Thymus (tissue), 11 donors: ENCODE results near the gene GCM1. TPM values are rescaled to one million over a fixed set of nuclear protein-coding genes. Genes with fewer than 3 reads are reported as not detected.
"Not testable (repeated sequence)": the region's sequence is repeated elsewhere in the genome, so short reads cannot be mapped to it uniquely, and the experiment has no call there.

Experiments used
- DNase-seq, 9 donors: peaks; one replicate each; pipeline ENCODE4 v3.0.0-alpha.2; 2013; ENCODE audit warnings: low spot score in 9 of 9, low read depth in 6 of 9, missing footprints in 1 of 9
- H3K27ac ChIP-seq, 2 donors: one replicate each; pipeline ENCODE4 v1.5.1; 2013; ENCODE audit warnings: control low read depth in 1 of 2, low read depth in 1 of 2, low read length in 1 of 2, mild to moderate bottlenecking in 1 of 2, moderate library complexity in 1 of 2
- H3K27me3 ChIP-seq, 2 donors: one replicate each; pipeline ENCODE4 v1.5.1; 2013; ENCODE audit warnings: low read length in 1 of 2; ENCODE audit not compliant: control insufficient read depth in 2 of 2, insufficient read depth in 1 of 2
- H3K36me3 ChIP-seq, 2 donors: one replicate each; pipeline ENCODE4 v1.5.1; 2013; ENCODE audit warnings: low read length in 1 of 2, mild to moderate bottlenecking in 1 of 2, moderate library complexity in 1 of 2; ENCODE audit not compliant: control insufficient read depth in 2 of 2, insufficient read depth in 2 of 2
- H3K4me1 ChIP-seq, 2 donors: one replicate each; pipeline ENCODE4 v1.5.1; 2013; ENCODE audit warnings: low read length in 2 of 2; ENCODE audit not compliant: control insufficient read depth in 2 of 2, insufficient read depth in 2 of 2
- H3K4me3 ChIP-seq, 2 donors: one replicate each; pipeline ENCODE4 v1.5.1; 2013; ENCODE audit warnings: low read length in 2 of 2, control low read depth in 1 of 2, mild to moderate bottlenecking in 1 of 2
- H3K9me3 ChIP-seq, 2 donors: one replicate each; pipeline ENCODE4 v1.5.1; 2013; ENCODE audit warnings: low read length in 1 of 2, mild to moderate bottlenecking in 1 of 2; ENCODE audit not compliant: control insufficient read depth in 2 of 2, insufficient read depth in 1 of 2
- WGBS: extraction: QIAGEN DNeasy Blood & Tissue Kit; methylation state at CpG from one replicate; pipeline ENCODE4 v1.1.7; 2013; 5-methylcytosine and 5-hydroxymethylcytosine counted together
- polyA plus RNA-seq: library from polyadenylated mRNA; stranded (reverse); fragments of 200-250 nt; gene quantifications from one replicate; pipeline ENCODE4 v1.2.3, GENCODE V29; 2013
- total RNA-seq: library from RNA; stranded (reverse); fragments of 120-200 nt; gene quantifications from one replicate; pipeline ENCODE4 v1.2.4, GENCODE V29; 2013
- donor health status: healthy.

GCM1 gene
- total and polyA plus RNA-seq, 2 donors: under 0.01 to 0.23 TPM

DNA sequence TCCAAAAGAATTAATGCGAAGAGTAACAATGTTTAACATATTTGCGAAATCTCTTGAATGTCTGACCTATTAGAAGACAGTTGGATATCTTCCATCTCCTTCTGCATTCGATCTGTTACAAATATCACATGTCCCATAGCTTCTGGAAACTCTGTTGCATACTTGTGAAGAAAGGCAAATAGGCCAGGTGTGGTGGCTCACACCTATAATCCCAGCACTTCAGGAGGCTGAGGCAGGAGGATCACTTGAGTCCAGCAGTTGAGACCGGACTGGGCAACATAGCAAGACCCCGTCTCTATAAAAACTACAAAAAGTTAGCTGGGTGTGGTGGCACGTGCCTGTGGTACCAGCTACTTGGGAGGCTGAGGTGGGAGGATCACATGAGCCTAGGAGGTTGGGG is 9.4 kb upstream of the GCM1 start:
- H3K27me3 ChIP-seq, H3K4me1 ChIP-seq, H3K9me3 ChIP-seq, H3K36me3 ChIP-seq, H3K4me3 ChIP-seq, DNase-seq, H3K27ac ChIP-seq: not testable (repeated sequence)
- 98% methylated on average over 6 of the region's 6 CpGs for WGBS

DNA sequence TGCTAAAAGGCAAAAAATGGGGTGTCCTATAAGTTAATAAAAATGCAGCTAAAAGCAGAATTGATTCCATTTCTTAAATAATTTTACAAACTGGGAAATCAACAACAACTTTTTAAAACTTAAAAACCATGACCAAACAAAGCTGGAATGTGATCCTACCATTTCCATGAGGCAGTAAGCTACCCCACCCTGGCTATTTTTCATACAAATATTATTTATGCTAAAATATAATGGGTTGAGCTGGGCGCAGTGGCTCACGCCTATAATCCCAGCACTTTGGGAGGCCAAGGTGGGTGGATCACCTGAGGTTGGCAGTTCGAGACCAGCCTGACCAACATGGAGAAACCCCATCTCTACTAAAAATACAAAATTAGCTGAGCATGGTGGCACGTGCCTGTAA is 6.6 kb upstream of the GCM1 start:
- H3K27me3 ChIP-seq, H3K4me3 ChIP-seq, H3K4me1 ChIP-seq, H3K36me3 ChIP-seq, H3K9me3 ChIP-seq, DNase-seq, H3K27ac ChIP-seq: not testable (repeated sequence)
- 99% methylated on average over 4 of the region's 4 CpGs for WGBS

DNA sequence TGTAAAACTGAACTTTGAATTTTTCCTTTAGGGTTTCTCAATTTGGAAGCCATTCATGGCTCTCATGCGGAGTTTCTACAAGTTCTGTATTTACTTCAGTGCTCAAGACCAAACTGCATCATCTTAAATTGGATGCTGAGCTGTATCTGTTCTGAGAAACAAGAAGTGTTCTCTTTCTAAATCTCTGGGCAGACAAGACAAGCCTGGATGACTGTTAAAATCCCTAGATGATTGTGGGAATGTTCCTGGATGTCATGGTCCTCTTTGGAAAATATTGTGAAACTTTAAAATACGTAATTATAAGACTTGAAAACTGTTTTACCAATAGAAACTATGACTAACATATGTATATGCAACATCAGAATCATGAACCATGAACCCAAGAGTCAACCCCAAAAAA is 6.2 kb upstream of the GCM1 start:
- H3K27ac ChIP-seq: no peak overlapping the region
- 97% methylated on average over 2 of the region's 2 CpGs for WGBS
- no peaks in the 10 kb centered on the region for H3K36me3 ChIP-seq
- no peaks in the 10 kb centered on the region for H3K27me3 ChIP-seq
- peaks cover 0 to 3% of the 10 kb centered on the region in 2 donors for H3K9me3 ChIP-seq
- DNase-seq: no peak
- no peak overlapping the region for H3K4me3 ChIP-seq
- no peaks in the 10 kb centered on the region for H3K4me1 ChIP-seq

GRCh38 chr6:53154071-53154470 is 5.4 kb upstream of the GCM1 start:
- H3K36me3 ChIP-seq: no peaks in the 10 kb centered on the region
- H3K27ac ChIP-seq: no peak overlapping the region
- no peaks in the 10 kb centered on the region for H3K27me3 ChIP-seq
- no peak overlapping the region for H3K4me3 ChIP-seq
- WGBS: 91% methylated on average over 4 of the region's 4 CpGs
- H3K4me1 ChIP-seq: no peaks in the 10 kb centered on the region
- no peak for DNase-seq
- peaks cover 0 to 3% of the 10 kb centered on the region in 2 donors for H3K9me3 ChIP-seq

GRCh38 chr6:53152576-53152975 is 3.9 kb upstream of the GCM1 start:
- Histone ChIP-seq H3K4me1 (no peaks in the 10 kb centered on the region), H3K4me3 (no peak overlapping the region), H3K9me3 (peaks cover 0 to 3% of the 10 kb centered on the region in 2 donors), H3K27ac (no peak overlapping the region), H3K27me3 (no peaks in the 10 kb centered on the region), H3K36me3 (no peaks in the 10 kb centered on the region)
- WGBS: 100% methylated on average over 2 of the region's 2 CpGs
- DNase-seq: no peak

DNA sequence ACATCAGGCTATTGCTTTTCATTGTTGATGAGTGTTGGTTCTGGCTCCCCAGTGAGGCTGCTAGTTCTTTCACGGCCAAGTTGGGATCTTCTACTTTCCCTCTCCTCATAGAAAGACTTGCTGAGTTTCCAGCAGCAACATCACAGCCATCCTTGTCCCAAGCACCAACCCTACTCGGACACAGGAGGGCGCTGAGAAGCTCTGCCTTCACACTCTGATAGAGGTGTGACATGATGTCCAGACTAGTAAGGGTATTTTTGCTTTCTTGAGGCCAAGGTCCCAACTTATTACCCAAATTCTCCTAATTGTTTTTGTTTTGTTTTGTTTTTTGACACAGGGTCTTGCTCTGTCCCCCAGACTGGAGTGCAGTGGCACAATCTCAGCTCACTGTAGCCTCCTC is 3.0 kb upstream of the GCM1 start:
- DNase-seq: no peak
- peaks cover 0 to 3% of the 10 kb centered on the region in 2 donors for H3K9me3 ChIP-seq
- no peak overlapping the region for H3K4me3 ChIP-seq
- no peak overlapping the region for H3K27ac ChIP-seq
- H3K36me3 ChIP-seq: no peaks in the 10 kb centered on the region
- WGBS: 60% methylated on average over 3 of the region's 3 CpGs
- H3K4me1 ChIP-seq: no peaks in the 10 kb centered on the region
- H3K27me3 ChIP-seq: no peaks in the 10 kb centered on the region

DNA sequence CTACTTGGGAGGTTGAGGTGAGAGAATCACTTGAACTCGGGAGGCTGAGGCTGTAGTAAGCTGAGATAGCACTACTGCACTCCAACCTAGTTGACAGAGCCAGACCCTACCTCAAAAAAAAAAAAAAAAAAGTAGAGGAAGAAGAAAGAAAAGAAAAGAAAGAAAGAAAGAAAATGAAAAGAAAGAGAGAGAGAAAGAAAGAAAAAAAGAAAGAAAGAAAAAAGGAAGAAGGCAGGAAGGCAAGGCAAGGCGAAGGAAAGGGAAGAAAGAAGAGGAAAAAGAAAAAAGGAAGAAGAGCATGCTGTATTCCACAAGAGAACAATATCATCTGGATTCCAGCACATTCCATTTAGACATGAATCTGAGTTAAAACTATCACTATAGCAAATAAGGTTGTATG is 3.8 kb downstream of the GCM1 start:
- no peaks in the 10 kb centered on the region for H3K36me3 ChIP-seq
- H3K9me3 ChIP-seq: no peaks in the 10 kb centered on the region
- DNase-seq: no peak
- no peaks in the 10 kb centered on the region for H3K4me1 ChIP-seq
- H3K27me3 ChIP-seq: no peaks in the 10 kb centered on the region
- 96% methylated on average over 2 of the region's 2 CpGs for WGBS
- no peak overlapping the region for H3K4me3 ChIP-seq
- H3K27ac ChIP-seq: no peak overlapping the region

GRCh38 chr6:53143710-53144109 is 4.9 kb downstream of the GCM1 start:
- Histone ChIP-seq H3K9me3 (no peaks in the 10 kb centered on the region), H3K4me3 (no peak overlapping the region), H3K27ac (no peak overlapping the region), H3K4me1 (no peaks in the 10 kb centered on the region), H3K27me3 (no peaks in the 10 kb centered on the region), H3K36me3 (no peaks in the 10 kb centered on the region)
- no peak for DNase-seq
- 91% methylated on average over 3 of the region's 3 CpGs for WGBS

DNA sequence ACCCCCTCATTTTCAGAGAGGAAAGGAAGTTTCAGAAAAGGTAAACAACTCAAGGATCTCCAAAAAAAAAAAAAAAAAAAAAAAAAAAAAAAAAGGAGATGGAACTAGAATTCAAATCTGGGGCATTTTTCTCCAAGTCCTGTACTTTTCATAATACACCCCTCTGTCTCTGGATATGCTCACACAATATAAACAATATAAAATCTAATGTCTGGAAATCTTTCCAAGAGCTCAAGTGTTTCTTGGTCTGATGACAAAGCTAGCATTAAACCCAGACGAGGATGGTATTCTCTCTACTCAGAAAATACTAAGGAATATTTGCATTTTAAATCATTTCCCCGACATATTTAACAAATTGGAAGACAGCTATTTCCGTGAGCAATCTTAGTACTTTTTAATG is 5.8 kb downstream of the GCM1 start:
- H3K27me3 ChIP-seq: no peaks in the 10 kb centered on the region
- DNase-seq: no peak
- no peaks in the 10 kb centered on the region for H3K4me1 ChIP-seq
- H3K9me3 ChIP-seq: no peaks in the 10 kb centered on the region
- 78% methylated on average over 3 of the region's 3 CpGs for whole genome bisulfite sequencing
- H3K36me3 ChIP-seq: no peaks in the 10 kb centered on the region
- no peak overlapping the region for H3K27ac ChIP-seq
- H3K4me3 ChIP-seq: no peak overlapping the region

GRCh38 chr6:53139841-53140413 is 8.7 kb downstream of the GCM1 start:
- Histone ChIP-seq H3K36me3 (no peaks in the 10 kb centered on the region), H3K4me1 (peaks cover under 1 to 1% of the 10 kb centered on the region in 2 donors), H3K27ac (no peak overlapping the region), H3K9me3 (no peaks in the 10 kb centered on the region), H3K27me3 (no peaks in the 10 kb centered on the region), H3K4me3 (no peak overlapping the region)
- WGBS: 81% methylated on average over 4 of the region's 4 CpGs
- no peak for DNase-seq
